ENCODE results near the gene OR2S2. TPM values are rescaled to one million over a fixed set of nuclear protein-coding genes. Genes with fewer than 3 reads are reported as not detected.
"Not testable (repeated sequence)": the region's sequence is repeated elsewhere in the genome, so short reads cannot be mapped to it uniquely, and the experiment has no call there.

The OR2S2 gene
- total RNA-seq, 1 experiment from 2014 or later, result not detected

DNA sequence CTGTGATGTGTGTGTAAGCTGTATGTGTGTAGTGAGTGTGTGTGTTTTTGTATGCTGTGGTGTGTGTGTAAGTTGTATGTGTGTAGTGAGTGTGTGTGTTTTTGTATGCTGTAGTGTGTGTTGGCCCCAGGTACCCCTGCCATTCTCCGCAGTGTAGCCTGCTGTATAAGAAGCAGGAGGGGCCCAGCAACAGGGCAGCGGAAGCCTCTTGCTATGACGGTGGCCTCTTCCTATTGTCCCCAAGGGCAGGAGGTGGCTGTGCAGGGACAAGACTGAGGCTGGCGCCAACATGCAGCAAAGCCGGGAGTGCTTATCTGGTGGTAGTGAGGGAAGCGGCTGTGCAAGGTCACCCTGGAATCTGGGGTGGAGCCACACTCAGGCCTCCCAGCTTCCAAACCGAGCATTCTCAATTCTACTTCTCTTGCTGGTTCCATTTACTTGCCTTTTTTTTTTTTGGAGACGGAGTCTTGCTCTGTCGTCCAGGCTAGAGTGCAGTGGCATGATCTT lies 43.6 kb downstream of the OR2S2 start:
- POLR2A ChIA-PET, result interaction anchor here (0.6 to 1.5 kb wide), 4 partner anchors 10 to 186 kb away, joined by 3 to 9 read pairs (median 4); no protein-coding TSS in a partner anchor
- H3K27me3 Mint-ChIP-seq (ENCODE audit: insufficient read depth, unreplicated experiment), result no peaks in the 10 kb centered on the region

DNA sequence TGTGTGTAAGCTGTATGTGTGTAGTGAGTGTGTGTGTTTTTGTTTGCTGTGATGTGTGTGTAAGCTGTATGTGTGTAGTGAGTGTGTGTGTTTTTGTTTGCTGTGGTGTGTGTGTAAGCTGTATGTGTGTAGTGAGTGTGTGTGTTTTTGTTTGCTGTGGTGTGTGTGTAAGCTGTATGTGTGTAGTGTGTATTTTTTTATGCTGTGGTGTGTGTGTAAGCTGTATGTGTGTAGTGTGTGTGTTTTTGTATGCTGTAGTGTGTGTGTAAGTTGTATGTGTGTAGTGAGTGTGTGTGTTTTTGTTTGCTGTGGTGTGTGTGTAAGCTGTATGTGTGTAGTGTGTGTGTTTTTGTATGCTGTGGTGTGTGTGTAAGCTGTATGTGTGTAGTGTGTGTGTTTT lies 44.5 kb downstream of the OR2S2 start:
- H3K4me3 Mint-ChIP-seq (ENCODE audit: unreplicated experiment); DNase-seq (ENCODE audit: unreplicated experiment); BruUV-seq (replicated peaks); H3K27ac Mint-ChIP-seq (ENCODE audit: low read depth, unreplicated experiment); intact Hi-C loops (cut with micrococcal nuclease); H3K36me3 Mint-ChIP-seq (ENCODE audit: insufficient read depth, unreplicated experiment); H3K27me3 Mint-ChIP-seq (ENCODE audit: insufficient read depth, unreplicated experiment); H3K9me3 Mint-ChIP-seq (ENCODE audit: unreplicated experiment): not testable (repeated sequence)
- CTCF ChIA-PET, result interaction anchor here (0.6 to 1.9 kb wide), 3 partner anchors 10 to 14 kb away, joined by 3 to 8 read pairs (median 3); no protein-coding TSS in a partner anchor
- H3K4me1 Mint-ChIP-seq (ENCODE audit: insufficient read depth, unreplicated experiment), result peaks cover 18% of the 10 kb centered on the region
- POLR2A ChIA-PET, result interaction anchor here (0.5 kb wide), 1 partner anchor 94 kb away, joined by 3 read pairs; no protein-coding TSS in a partner anchor

More for the DNA sequence above, 43.6 kb downstream of the OR2S2 start:
- Mint-ChIP-seq H3K27ac (ENCODE audit: low read depth, unreplicated experiment) (no peak overlapping the region), H3K9me3 (ENCODE audit: unreplicated experiment) (no peaks in the 10 kb centered on the region), H3K36me3 (ENCODE audit: insufficient read depth, unreplicated experiment) (no peaks in the 10 kb centered on the region), H3K4me1 (ENCODE audit: insufficient read depth, unreplicated experiment) (peaks cover 9% of the 10 kb centered on the region), H3K4me3 (ENCODE audit: unreplicated experiment) (no peak overlapping the region)
- intact Hi-C loops (cut with micrococcal nuclease), result no loop called here
- no TSS peak for BruUV-seq (replicated peaks)
- no peak for DNase-seq (ENCODE audit: unreplicated experiment)
- TF ChIP-seq, protein P1, sequence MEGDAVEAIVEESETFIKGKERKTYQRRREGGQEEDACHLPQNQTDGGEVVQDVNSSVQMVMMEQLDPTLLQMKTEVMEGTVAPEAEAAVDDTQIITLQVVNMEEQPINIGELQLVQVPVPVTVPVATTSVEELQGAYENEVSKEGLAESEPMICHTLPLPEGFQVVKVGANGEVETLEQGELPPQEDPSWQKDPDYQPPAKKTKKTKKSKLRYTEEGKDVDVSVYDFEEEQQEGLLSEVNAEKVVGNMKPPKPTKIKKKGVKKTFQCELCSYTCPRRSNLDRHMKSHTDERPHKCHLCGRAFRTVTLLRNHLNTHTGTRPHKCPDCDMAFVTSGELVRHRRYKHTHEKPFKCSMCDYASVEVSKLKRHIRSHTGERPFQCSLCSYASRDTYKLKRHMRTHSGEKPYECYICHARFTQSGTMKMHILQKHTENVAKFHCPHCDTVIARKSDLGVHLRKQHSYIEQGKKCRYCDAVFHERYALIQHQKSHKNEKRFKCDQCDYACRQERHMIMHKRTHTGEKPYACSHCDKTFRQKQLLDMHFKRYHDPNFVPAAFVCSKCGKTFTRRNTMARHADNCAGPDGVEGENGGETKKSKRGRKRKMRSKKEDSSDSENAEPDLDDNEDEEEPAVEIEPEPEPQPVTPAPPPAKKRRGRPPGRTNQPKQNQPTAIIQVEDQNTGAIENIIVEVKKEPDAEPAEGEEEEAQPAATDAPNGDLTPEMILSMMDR (IDR thresholded peaks at IDR 0.05; ENCODE audit: unreplicated experiment), result no peak
- CTCF ChIA-PET, result interaction anchor here (0.5 to 1.9 kb wide), 3 partner anchors 11 to 109 kb away, joined by 3 to 8 read pairs (median 3); no protein-coding TSS in a partner anchor

DNA sequence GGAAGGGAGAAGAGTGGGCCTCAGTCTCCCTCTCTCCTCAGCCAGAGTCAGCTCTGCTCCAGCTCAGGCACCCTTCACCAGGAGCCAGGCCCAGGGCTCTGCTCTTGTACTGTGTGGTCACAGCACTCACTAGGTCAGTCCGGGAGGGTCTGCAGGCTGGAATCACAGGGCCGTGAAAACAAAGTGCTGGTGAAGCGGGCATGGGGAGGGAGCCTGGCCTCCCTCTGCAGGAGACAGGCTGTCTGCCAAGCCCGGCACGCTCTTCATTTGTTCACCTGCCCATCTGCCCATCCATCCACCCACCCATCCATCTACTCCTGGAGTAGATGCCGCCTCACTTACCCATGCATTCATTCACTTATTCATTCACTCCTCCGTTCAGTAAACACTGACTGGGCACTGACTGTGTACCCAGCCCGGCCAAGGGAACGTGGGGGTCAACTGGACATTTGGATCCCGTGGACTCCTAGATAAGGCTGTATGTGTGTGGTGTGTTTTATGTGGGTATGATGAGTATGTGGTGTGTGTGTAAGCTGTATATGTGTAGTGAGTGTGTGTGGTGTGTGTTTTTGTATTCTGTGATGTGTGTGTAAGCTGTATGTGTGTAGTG lies 45.1 kb downstream of the OR2S2 start:
- H3K36me3 Mint-ChIP-seq (ENCODE audit: insufficient read depth, unreplicated experiment), result no peaks in the 10 kb centered on the region
- H3K9me3 Mint-ChIP-seq (ENCODE audit: unreplicated experiment), result no peaks in the 10 kb centered on the region
- CTCF ChIA-PET, result interaction anchor here (0.7 to 2.6 kb wide), 4 partner anchors 10 to 47 kb away, joined by 3 to 13 read pairs (median 6); no protein-coding TSS in a partner anchor
- BruUV-seq (replicated peaks), result no TSS peak
- POLR2A ChIA-PET, result no interaction called here
- no peak overlapping the region for H3K27ac Mint-ChIP-seq (ENCODE audit: low read depth, unreplicated experiment)
- peaks cover 22% of the 10 kb centered on the region for H3K4me1 Mint-ChIP-seq (ENCODE audit: insufficient read depth, unreplicated experiment)
- no peak overlapping the region for H3K4me3 Mint-ChIP-seq (ENCODE audit: unreplicated experiment)
- intact Hi-C loops (cut with micrococcal nuclease), result no loop called here
- TF ChIP-seq, protein P1 (IDR thresholded peaks at IDR 0.05; ENCODE audit: unreplicated experiment), result no peak
- DNase-seq (ENCODE audit: unreplicated experiment), result no peak
- H3K27me3 Mint-ChIP-seq (ENCODE audit: insufficient read depth, unreplicated experiment), result no peaks in the 10 kb centered on the region

DNA sequence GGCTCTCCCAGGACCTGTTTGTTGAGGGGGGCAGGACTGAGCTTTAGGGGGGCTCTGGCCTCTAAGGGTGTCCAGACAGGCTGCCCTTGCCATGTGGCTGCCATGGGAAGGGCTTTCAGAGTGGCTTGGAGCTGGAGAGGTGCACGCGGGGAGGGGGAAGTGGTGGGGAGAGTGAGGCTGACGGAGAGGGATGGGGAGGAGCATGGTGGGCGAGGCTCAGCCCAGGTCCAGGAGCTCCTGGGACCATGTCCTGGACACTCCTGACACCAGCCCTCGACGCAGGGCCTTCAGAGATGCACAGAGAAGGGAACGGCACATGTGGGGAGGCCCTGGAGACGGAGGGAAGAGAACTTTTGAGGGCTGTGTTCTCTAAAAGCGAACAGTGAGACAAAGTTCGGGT lies 46.3 kb downstream of the OR2S2 start:
- DNase-seq (ENCODE audit: unreplicated experiment), result no peak
- CTCF ChIA-PET, result interaction anchor here (0.6 to 3.9 kb wide), 24 partner anchors 8 to 933 kb away, joined by 3 to 26 read pairs (median 5); no protein-coding TSS in a partner anchor
- BruUV-seq (replicated peaks), result no TSS peak
- no peaks in the 10 kb centered on the region for H3K36me3 Mint-ChIP-seq (ENCODE audit: insufficient read depth, unreplicated experiment)
- no peak overlapping the region for H3K27ac Mint-ChIP-seq (ENCODE audit: low read depth, unreplicated experiment)
- no peaks in the 10 kb centered on the region for H3K9me3 Mint-ChIP-seq (ENCODE audit: unreplicated experiment)
- TF ChIP-seq, protein P1 (IDR thresholded peaks at IDR 0.05; ENCODE audit: unreplicated experiment), result no peak
- POLR2A ChIA-PET, result interaction anchor here (1.5 to 2.3 kb wide), 2 partner anchors 9 to 33 kb away, joined by 8 to 17 read pairs; no protein-coding TSS in a partner anchor
- intact Hi-C loops (cut with micrococcal nuclease), result loop anchor here (1.0 kb wide), 1 partner anchor 8 kb away; no protein-coding TSS in a partner anchor
- H3K4me1 Mint-ChIP-seq (ENCODE audit: insufficient read depth, unreplicated experiment), result peaks cover 33% of the 10 kb centered on the region
- no peaks in the 10 kb centered on the region for H3K27me3 Mint-ChIP-seq (ENCODE audit: insufficient read depth, unreplicated experiment)
- H3K4me3 Mint-ChIP-seq (ENCODE audit: unreplicated experiment), result no peak overlapping the region
